Stimulated activated naive CD4-positive, alpha-beta T cell treated with Interleukin-2 at 50 U/mL for 16 hours (primary cell): ENCODE results near the gene OR10Z1.

Experiments used
- DNase-seq: peaks from one replicate; lab custom pipeline; 2025; lab: John Stamatoyannopoulos, UW

OR10Z1 gene

GRCh38 chr1:158604968-158605367 lies at the start of gene OR10Z1:
Gene OR10Z1, plus strand, starts transcription at chr1:158605268. Its CDS starts 1,171 bp downstream, at chr1:158606439.
- no peak for DNase-seq

- no peak for DNase-seq
These were observed 45.4 kb upstream of the OR10Z1 start for GRCh38 chr1:158559696-158560095.

GRCh38 chr1:158563853-158564252 lies 41.2 kb upstream of the OR10Z1 start:
- no peak for DNase-seq

- no peak for DNase-seq
These were observed 40.5 kb upstream of the OR10Z1 start for GRCh38 chr1:158564608-158565007.

- DNase-seq = no peak
These were observed 34.6 kb upstream of the OR10Z1 start, which contains the start of gene OR6P1 for GRCh38 chr1:158570480-158570879. Gene OR6P1, minus strand, starts transcription at chr1:158570580. Its CDS starts 6,976 bp downstream, at chr1:158563604.

GRCh38 chr1:158572226-158572625 lies 32.8 kb upstream of the OR10Z1 start:
- no peak for DNase-seq

- no peak for DNase-seq
These were observed 27.5 kb upstream of the OR10Z1 start for GRCh38 chr1:158577561-158577960.

GRCh38 chr1:158579733-158580132 lies 25.3 kb upstream of the OR10Z1 start, which contains the start of gene OR10X1:
Gene OR10X1, minus strand, starts transcription at chr1:158579899. Its CDS starts 0 bp downstream, at chr1:158579899.
- no peak for DNase-seq

- no peak for DNase-seq
These were observed 21.1 kb upstream of the OR10Z1 start for GRCh38 chr1:158583962-158584361.

GRCh38 chr1:158586942-158587341 lies 18.1 kb upstream of the OR10Z1 start:
- no peak for DNase-seq

GRCh38 chr1:158600735-158601134 lies 4.3 kb upstream of the OR10Z1 start:
- no peak for DNase-seq

GRCh38 chr1:158607296-158607695 lies 2.2 kb downstream of the OR10Z1 start:
- DNase-seq = no peak

- DNase-seq = no peak
These were observed 6.8 kb downstream of the OR10Z1 start for GRCh38 chr1:158611916-158612315.

GRCh38 chr1:158613764-158614163 lies 8.7 kb downstream of the OR10Z1 start:
- DNase-seq = no peak

GRCh38 chr1:158638146-158638545 lies 33.1 kb downstream of the OR10Z1 start:
- no peak for DNase-seq

GRCh38 chr1:158638904-158639303 lies 33.8 kb downstream of the OR10Z1 start:
- DNase-seq = no peak

- DNase-seq = no peak
These were observed 39.4 kb downstream of the OR10Z1 start for GRCh38 chr1:158644449-158644848.

GRCh38 chr1:158646465-158646864 lies 41.4 kb downstream of the OR10Z1 start:
- no peak for DNase-seq

GRCh38 chr1:158649052-158649451 lies 44.0 kb downstream of the OR10Z1 start:
- no peak for DNase-seq

GRCh38 chr1:158652721-158653334 lies 47.8 kb downstream of the OR10Z1 start:
- no peak for DNase-seq

- no peak for DNase-seq
These were observed 49.0 kb downstream of the OR10Z1 start for GRCh38 chr1:158654086-158654485.

GRCh38 chr1:158654571-158654970 lies 49.5 kb downstream of the OR10Z1 start:
- no peak for DNase-seq
